ENCODE results near the gene PIAS4. TPM values are rescaled to one million over a fixed set of nuclear protein-coding genes. Genes with fewer than 3 reads are reported as not detected.

Gene PIAS4
- total and polyA plus RNA-seq, 10 of the 15 experiments (the other 5 are each of a cell fraction or from before 2014, with no cell fraction given): 0.13 to 25.1 (median 11.3) TPM

DNA sequence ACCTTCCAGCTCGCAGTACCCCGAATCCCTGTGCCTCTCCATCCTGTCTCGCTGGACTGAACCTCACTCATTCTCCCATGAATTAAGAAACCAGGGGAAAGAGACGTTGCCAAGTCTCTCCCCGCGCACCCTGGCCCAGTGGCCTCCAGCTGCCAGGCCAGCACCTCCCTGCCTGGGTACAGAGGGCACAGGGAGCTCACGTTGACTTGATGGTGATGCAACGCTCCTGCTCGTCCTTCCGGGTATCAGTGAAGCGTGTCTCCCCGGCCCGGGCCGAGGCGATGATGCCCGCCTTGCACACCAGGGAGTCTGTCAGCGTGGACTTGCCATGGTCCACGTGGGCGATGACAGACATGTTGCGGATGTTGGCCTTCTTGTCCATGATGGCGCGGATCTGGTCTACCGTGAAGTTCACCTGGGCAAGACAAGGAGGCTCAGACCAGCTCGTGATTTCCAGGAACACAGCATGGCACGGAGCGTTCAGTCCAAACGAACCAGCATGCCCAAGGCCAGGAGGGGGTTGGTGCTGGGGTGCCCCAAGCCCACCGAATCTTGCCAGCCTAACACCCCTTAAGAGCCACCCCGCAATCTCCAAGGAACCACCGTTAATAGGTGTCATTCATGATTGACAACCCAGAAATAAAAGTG, 23.5 kb upstream of the PIAS4 start (continued):
- no peak for TF ChIP-seq BCL3 (IDR thresholded peaks at IDR 0.05; ENCODE audit: borderline replicate concordance, insufficient read depth, low read depth, low read length, poor library complexity, severe bottlenecking)
- TF ChIP-seq RCOR1 (conservative IDR thresholded peaks at IDR 0.05; ENCODE audit: low read depth, low read length): no peak
- no peak for TF ChIP-seq SPI1 (IDR thresholded peaks at IDR 0.05; ENCODE audit: borderline replicate concordance, insufficient read depth, low read depth, low read length)
- TF ChIP-seq, protein P1, sequence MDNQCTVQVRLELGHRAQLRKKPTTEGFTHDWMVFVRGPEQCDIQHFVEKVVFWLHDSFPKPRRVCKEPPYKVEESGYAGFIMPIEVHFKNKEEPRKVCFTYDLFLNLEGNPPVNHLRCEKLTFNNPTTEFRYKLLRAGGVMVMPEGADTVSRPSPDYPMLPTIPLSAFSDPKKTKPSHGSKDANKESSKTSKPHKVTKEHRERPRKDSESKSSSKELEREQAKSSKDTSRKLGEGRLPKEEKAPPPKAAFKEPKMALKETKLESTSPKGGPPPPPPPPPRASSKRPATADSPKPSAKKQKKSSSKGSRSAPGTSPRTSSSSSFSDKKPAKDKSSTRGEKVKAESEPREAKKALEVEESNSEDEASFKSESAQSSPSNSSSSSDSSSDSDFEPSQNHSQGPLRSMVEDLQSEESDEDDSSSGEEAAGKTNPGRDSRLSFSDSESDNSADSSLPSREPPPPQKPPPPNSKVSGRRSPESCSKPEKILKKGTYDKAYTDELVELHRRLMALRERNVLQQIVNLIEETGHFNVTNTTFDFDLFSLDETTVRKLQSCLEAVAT (IDR thresholded peaks at IDR 0.05): no peak
- TF ChIP-seq, protein P2, sequence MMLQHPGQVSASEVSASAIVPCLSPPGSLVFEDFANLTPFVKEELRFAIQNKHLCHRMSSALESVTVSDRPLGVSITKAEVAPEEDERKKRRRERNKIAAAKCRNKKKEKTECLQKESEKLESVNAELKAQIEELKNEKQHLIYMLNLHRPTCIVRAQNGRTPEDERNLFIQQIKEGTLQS (IDR thresholded peaks at IDR 0.05; ENCODE audit: borderline replicate concordance, extremely low read depth, low read depth, low read length): no peak
- TF ChIP-seq CEBPB (IDR thresholded peaks at IDR 0.05; ENCODE audit: borderline replicate concordance in 1 of 2, low read depth in 2 of 2, low read length in 2 of 2): peak in 1 of 2 experiments; percentile 50; a peak in 1 of 4 replicates
- TF ChIP-seq, protein P3, sequence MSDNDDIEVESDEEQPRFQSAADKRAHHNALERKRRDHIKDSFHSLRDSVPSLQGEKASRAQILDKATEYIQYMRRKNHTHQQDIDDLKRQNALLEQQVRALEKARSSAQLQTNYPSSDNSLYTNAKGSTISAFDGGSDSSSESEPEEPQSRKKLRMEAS (IDR thresholded peaks at IDR 0.05; ENCODE audit: low read depth, low read length): peak; percentile 58; the same call in 1 of the 2 replicates
- TF ChIP-seq POLR2AphosphoS5 (IDR thresholded peaks at IDR 0.05; ENCODE audit: low read length): peak; percentile 15; the same call in 1 of the 2 replicates
- TF ChIP-seq MYB (IDR thresholded peaks at IDR 0.05; ENCODE audit: borderline replicate concordance, low read depth, low read length): no peak
- TF ChIP-seq NRF1 (conservative IDR thresholded peaks at IDR 0.05; ENCODE audit: low read depth, low read length): no peak
- TF ChIP-seq IRF5 (IDR thresholded peaks at IDR 0.05; ENCODE audit: borderline replicate concordance): no peak
- no peak for TF ChIP-seq EP300 (IDR thresholded peaks at IDR 0.05; ENCODE audit: borderline replicate concordance in 1 of 2, control insufficient read depth in 1 of 2, low read depth in 2 of 2, low read length in 2 of 2)
- TF ChIP-seq IKZF2 (IDR thresholded peaks at IDR 0.05): no peak
- TF ChIP-seq MEF2B (IDR thresholded peaks at IDR 0.05; ENCODE audit: partially characterized antibody, poor library complexity, severe bottlenecking): no peak
- TF ChIP-seq, protein P4, sequence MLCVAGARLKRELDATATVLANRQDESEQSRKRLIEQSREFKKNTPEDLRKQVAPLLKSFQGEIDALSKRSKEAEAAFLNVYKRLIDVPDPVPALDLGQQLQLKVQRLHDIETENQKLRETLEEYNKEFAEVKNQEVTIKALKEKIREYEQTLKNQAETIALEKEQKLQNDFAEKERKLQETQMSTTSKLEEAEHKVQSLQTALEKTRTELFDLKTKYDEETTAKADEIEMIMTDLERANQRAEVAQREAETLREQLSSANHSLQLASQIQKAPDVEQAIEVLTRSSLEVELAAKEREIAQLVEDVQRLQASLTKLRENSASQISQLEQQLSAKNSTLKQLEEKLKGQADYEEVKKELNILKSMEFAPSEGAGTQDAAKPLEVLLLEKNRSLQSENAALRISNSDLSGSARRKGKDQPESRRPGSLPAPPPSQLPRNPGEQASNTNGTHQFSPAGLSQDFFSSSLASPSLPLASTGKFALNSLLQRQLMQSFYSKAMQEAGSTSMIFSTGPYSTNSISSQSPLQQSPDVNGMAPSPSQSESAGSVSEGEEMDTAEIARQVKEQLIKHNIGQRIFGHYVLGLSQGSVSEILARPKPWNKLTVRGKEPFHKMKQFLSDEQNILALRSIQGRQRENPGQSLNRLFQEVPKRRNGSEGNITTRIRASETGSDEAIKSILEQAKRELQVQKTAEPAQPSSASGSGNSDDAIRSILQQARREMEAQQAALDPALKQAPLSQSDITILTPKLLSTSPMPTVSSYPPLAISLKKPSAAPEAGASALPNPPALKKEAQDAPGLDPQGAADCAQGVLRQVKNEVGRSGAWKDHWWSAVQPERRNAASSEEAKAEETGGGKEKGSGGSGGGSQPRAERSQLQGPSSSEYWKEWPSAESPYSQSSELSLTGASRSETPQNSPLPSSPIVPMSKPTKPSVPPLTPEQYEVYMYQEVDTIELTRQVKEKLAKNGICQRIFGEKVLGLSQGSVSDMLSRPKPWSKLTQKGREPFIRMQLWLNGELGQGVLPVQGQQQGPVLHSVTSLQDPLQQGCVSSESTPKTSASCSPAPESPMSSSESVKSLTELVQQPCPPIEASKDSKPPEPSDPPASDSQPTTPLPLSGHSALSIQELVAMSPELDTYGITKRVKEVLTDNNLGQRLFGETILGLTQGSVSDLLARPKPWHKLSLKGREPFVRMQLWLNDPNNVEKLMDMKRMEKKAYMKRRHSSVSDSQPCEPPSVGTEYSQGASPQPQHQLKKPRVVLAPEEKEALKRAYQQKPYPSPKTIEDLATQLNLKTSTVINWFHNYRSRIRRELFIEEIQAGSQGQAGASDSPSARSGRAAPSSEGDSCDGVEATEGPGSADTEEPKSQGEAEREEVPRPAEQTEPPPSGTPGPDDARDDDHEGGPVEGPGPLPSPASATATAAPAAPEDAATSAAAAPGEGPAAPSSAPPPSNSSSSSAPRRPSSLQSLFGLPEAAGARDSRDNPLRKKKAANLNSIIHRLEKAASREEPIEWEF (IDR thresholded peaks at IDR 0.05; ENCODE audit: insufficient replicate concordance, low read depth, low read length): no peak
- no peak for TF ChIP-seq ZBED1 (IDR thresholded peaks at IDR 0.05; ENCODE audit: borderline replicate concordance)
- peak; percentile 90 for TF ChIP-seq MXI1 (IDR thresholded peaks at IDR 0.05; ENCODE audit: low read depth, low read length)
- no peak for TF ChIP-seq TBL1XR1 (IDR thresholded peaks at IDR 0.05; ENCODE audit: low read depth, low read length)
